Kidney (tissue), 14 donors: Measurements from ENCODE around the gene SLC7A4. TPM values are rescaled to one million over a fixed set of nuclear protein-coding genes. Genes with fewer than 3 reads are reported as not detected.
"Not testable (repeated sequence)": the region's sequence is repeated elsewhere in the genome, so short reads cannot be mapped to it uniquely, and the experiment has no call there.

Experiments
- DNase-seq, 5 donors: peaks; one replicate each; pipeline ENCODE4 v3.0.0-alpha.2; 2013 to 2020
- FAIRE-seq: peaks from 2 replicates; lab custom pipeline; 2012; peaks lifted over from hg19 to GRCh38; lab: Jason Lieb, UNC
- H3K27ac ChIP-seq, 2 donors: one replicate each; pipeline ENCODE4 v1.7.0; 2013; ENCODE audit warnings: low read depth in 2 of 2, low read length in 2 of 2, inconsistent platforms in 1 of 2
- H3K27me3 ChIP-seq: one replicate; pipeline ENCODE4 v1.7.1; 2013; ENCODE audit warnings: low read length, inconsistent platforms; ENCODE audit not compliant: control insufficient read depth, insufficient read depth
- H3K36me3 ChIP-seq, 3 donors: one replicate each; pipeline versions ENCODE4 v1.7.0 to v1.7.1; 2013; ENCODE audit warnings: low read length in 3 of 3, control low read depth in 1 of 3, inconsistent platforms in 1 of 3; ENCODE audit not compliant: insufficient read depth in 3 of 3, control insufficient read depth in 2 of 3
- H3K4me1 ChIP-seq, 3 donors: one replicate each; pipeline versions ENCODE4 v1.7.0 to v1.7.1; 2013; ENCODE audit warnings: low read length in 3 of 3, inconsistent platforms in 1 of 3, low read depth in 1 of 3; ENCODE audit not compliant: control insufficient read depth in 2 of 3, insufficient read depth in 2 of 3
- H3K4me3 ChIP-seq, 3 donors: one replicate each; pipeline versions ENCODE4 v1.7.0 to v1.8.1; 2013; ENCODE audit warnings: low read length in 3 of 3, control low read depth in 1 of 3, inconsistent platforms in 1 of 3
- H3K9ac ChIP-seq, 3 donors: one replicate each; pipeline versions ENCODE4 v1.7.0 to v1.7.1; 2013; ENCODE audit warnings: low read length in 3 of 3, control low read depth in 1 of 3, inconsistent platforms in 1 of 3
- H3K9me3 ChIP-seq, 3 donors: one replicate each; pipeline versions ENCODE4 v1.7.0 to v1.7.1; 2013; ENCODE audit warnings: low read length in 3 of 3, control low read depth in 1 of 3, inconsistent platforms in 1 of 3; ENCODE audit not compliant: control insufficient read depth in 2 of 3, insufficient read depth in 1 of 3
- CTCF ChIP-seq: IDR thresholded peaks from 3 replicates; pipeline ENCODE4 v1.5.1; 2012; ENCODE audit warnings: mild to moderate bottlenecking, moderate library complexity, borderline replicate concordance; ENCODE audit not compliant: insufficient read depth; ENCODE audit errors: extremely low read depth
- intact Hi-C: fragments of 100-400 bp; cut with DNase I; formaldehyde crosslinking; loops from one replicate; pipeline ENCODE4 v1.11.1; 2022
- polyA plus RNA-seq: library from polyadenylated mRNA; stranded (reverse); fragments of 350-450 nt; fragmentation: Illumina TruSeq; extraction: RNeasy Lipid Tissue Mini Kit (QIAGEN cat#74804); gene quantifications from one replicate; pipeline ENCODE4 v1.2.3, GENCODE V29; 2014; ENCODE audit warnings: low read depth, low replicate concordance; ENCODE audit not compliant: insufficient read depth
- total RNA-seq: library from RNA; stranded (reverse); fragmentation: NEBNext Ultra II Directional; extraction: Animal tissue kit (Norgen Biotek cat#: 25700); gene quantifications from one replicate; pipeline ENCODE4 v1.2.1, GENCODE V29; 2021
- donor health status: control.
- donor health status: control.
- donor health status: control.
- donor health status: control.
- donor health status: control.
- donor health status: DM: yes; HTN: yes; CAD: no.
- donor health status: Normal renal cell carcinoma (clear cell type).

SLC7A4 gene
- total and polyA plus RNA-seq, 2 donors from 2014 or later: 0.57 to 1.2 TPM

- no peak for FAIRE-seq
Measured at GRCh38 chr22:21051145-21051830, 18.9 kb upstream of the SLC7A4 start.

GRCh38 chr22:21048965-21049364 is 16.6 kb upstream of the SLC7A4 start:
- H3K27ac ChIP-seq, FAIRE-seq, H3K4me1 ChIP-seq, H3K36me3 ChIP-seq, H3K4me3 ChIP-seq, intact Hi-C loops, H3K27me3 ChIP-seq, H3K9me3 ChIP-seq, DNase-seq, H3K9ac ChIP-seq: not testable (repeated sequence)

More at GRCh38 chr22:21051145-21051830, 18.9 kb upstream of the SLC7A4 start:
- Histone ChIP-seq H3K27me3 (no peaks in the 10 kb centered on the region), H3K27ac (no peak overlapping the region), H3K4me1 (no peaks in the 10 kb centered on the region), H3K4me3 (no peak overlapping the region), H3K9me3 (no peaks in the 10 kb centered on the region), H3K36me3 (no peaks in the 10 kb centered on the region), H3K9ac (no peak overlapping the region)
- TF ChIP-seq CTCF: no peak
- peak in 1 of 5 donors; percentile 41 for DNase-seq
- intact Hi-C loops: no loop called here

GRCh38 chr22:21048448-21048847 is 16.1 kb upstream of the SLC7A4 start:
- H3K27ac ChIP-seq, H3K4me3 ChIP-seq, H3K27me3 ChIP-seq, FAIRE-seq, H3K36me3 ChIP-seq, intact Hi-C loops, H3K9me3 ChIP-seq, H3K4me1 ChIP-seq, DNase-seq, H3K9ac ChIP-seq: not testable (repeated sequence)

GRCh38 chr22:21047730-21048129 is 15.4 kb upstream of the SLC7A4 start:
- H3K4me3 ChIP-seq: no peak overlapping the region
- FAIRE-seq: no peak
- intact Hi-C loops: no loop called here
- no peaks in the 10 kb centered on the region for H3K27me3 ChIP-seq
- no peaks in the 10 kb centered on the region for H3K9me3 ChIP-seq
- no peak for TF ChIP-seq CTCF
- H3K4me1 ChIP-seq: peaks cover 0 to 6% (median 0%) of the 10 kb centered on the region in 3 donors
- H3K9ac ChIP-seq: no peak overlapping the region
- DNase-seq: no peak
- no peaks in the 10 kb centered on the region for H3K36me3 ChIP-seq
- H3K27ac ChIP-seq: no peak overlapping the region
